HFF-Myc (cell line): Measurements from ENCODE around the gene C19orf81.

Experiments used
- DNase-seq: peaks from one replicate; pipeline ENCODE4 v3.0.0-alpha.2; 2011; ENCODE audit warnings: low read depth; ENCODE audit errors: extremely low read depth
- H3K4me3 ChIP-seq: replicated peaks from 2 replicates; pipeline ENCODE4 v1.5.1; 2011; ENCODE audit warnings: low read depth, mild to moderate bottlenecking, control low read depth, low read length
- TF ChIP-seq, protein P1 (sequence below): IDR thresholded peaks from 2 replicates; pipeline ENCODE4 v1.5.1; 2012; ENCODE audit warnings: mild to moderate bottlenecking, low read depth, low read length, control low read depth; ENCODE audit errors: missing control alignments

Gene C19orf81

DNA sequence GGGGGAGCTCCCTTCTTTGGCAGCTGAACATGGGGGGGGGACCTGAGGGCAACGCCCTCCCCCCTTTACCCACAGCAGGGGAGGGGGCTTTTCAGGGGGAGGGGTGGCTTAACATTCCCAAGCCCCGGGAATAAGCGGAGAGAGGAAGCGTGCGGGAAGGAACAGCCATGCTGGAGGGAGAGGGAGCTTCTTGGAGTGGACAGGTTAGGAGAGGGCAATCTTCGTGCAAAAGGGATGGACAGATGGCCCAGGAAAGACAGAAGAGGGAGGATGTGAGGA lies 10.8 kb downstream of the C19orf81 start:
- no peak overlapping the region for H3K4me3 ChIP-seq
- no peak for DNase-seq
- TF ChIP-seq, protein P1, sequence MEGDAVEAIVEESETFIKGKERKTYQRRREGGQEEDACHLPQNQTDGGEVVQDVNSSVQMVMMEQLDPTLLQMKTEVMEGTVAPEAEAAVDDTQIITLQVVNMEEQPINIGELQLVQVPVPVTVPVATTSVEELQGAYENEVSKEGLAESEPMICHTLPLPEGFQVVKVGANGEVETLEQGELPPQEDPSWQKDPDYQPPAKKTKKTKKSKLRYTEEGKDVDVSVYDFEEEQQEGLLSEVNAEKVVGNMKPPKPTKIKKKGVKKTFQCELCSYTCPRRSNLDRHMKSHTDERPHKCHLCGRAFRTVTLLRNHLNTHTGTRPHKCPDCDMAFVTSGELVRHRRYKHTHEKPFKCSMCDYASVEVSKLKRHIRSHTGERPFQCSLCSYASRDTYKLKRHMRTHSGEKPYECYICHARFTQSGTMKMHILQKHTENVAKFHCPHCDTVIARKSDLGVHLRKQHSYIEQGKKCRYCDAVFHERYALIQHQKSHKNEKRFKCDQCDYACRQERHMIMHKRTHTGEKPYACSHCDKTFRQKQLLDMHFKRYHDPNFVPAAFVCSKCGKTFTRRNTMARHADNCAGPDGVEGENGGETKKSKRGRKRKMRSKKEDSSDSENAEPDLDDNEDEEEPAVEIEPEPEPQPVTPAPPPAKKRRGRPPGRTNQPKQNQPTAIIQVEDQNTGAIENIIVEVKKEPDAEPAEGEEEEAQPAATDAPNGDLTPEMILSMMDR = no peak

DNA sequence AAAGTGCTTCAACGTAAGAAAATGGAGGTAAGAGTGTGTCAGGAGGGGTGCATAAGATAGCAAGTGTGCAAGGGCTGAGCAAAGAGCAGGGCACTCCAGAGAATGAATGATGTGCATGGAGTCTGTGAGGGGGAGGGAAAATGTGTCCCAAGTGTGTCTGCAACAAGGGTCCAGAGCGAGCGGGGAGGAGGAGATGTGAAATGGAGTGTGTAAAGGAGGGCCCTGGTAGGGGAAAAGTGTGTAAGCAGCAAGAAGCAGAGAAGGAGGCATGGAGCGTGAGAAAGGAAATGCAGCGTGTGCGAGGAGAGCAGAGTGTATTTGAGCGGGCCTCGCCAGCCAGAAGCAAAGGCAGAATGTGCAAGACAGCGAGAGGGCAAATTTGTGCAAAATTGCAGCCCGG lies 11.8 kb downstream of the C19orf81 start:
- DNase-seq = no peak

GRCh38 chr19:50661766-50662650 lies 12.8 kb downstream of the C19orf81 start:
- TF ChIP-seq, protein P1 = no peak
- H3K4me3 ChIP-seq = no peak overlapping the region
- DNase-seq = no peak

More for the DNA sequence above, 11.8 kb downstream of the C19orf81 start:
- no peak overlapping the region for H3K4me3 ChIP-seq
- TF ChIP-seq, protein P1 = no peak

- H3K4me3 ChIP-seq = no peak overlapping the region
- no peak for DNase-seq
- TF ChIP-seq, protein P1 = no peak
Observed at GRCh38 chr19:50662651-50663481, 13.6 kb downstream of the C19orf81 start.

DNA sequence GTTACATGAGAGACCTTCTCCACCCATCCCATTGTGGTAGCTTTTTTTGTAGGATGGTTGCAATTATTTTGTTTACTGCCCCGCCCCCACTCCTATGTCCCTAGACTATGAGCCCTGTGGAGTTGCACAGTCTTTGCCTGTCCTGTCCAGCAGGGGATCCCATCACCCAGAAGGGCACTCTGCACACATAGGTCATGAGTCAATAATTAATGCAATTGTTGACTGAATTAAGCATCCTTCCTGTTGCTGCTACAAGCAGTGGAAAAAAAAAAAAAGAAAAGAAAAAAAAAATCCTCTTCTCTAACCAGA lies 14.2 kb downstream of the C19orf81 start:
- TF ChIP-seq, protein P1 = no peak
- no peak for DNase-seq
- H3K4me3 ChIP-seq = no peak overlapping the region

DNA sequence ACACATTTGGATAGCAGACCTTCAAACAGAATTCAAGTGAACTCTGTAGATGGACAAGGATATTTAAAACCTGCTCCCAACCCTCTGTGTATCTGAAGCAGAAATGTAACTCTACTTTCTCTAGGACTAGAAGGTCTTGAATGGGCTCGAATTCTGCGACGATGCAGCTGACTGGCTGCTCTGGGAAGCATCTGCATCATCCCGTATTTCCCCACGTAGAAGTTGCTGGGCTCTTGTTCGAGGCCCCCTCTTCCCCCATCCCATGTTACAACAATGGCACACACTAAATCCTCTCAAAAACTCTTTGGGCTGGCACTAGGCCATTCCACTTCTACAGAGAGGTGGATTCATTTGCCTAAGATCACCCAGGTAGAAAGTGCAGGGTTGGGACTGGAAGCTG lies 15.0 kb downstream of the C19orf81 start:
- DNase-seq = no peak
- H3K4me3 ChIP-seq = no peak overlapping the region
- TF ChIP-seq, protein P1 = no peak
